Panc1 (cell line): ENCODE measurements around the gene MACROD1.

Experiments
- POLR2AphosphoS5 ChIP-seq: IDR thresholded peaks from 2 replicates; pipeline ENCODE4 v1.6.1; 2012; ENCODE audit warnings: mild to moderate bottlenecking, low read depth, low read length, moderate library complexity
- SIN3A ChIP-seq: IDR thresholded peaks from 2 replicates; pipeline ENCODE4 v1.6.1; 2012; ENCODE audit warnings: low read depth, mild to moderate bottlenecking, low read length, moderate library complexity, borderline replicate concordance; ENCODE audit not compliant: insufficient read depth
- TF ChIP-seq, protein P1 (sequence below): fragments of 450-650 bp; IDR thresholded peaks from 2 replicates; pipeline ENCODE4 v1.5.1; 2017; ENCODE audit warnings: mild to moderate bottlenecking

- TF ChIP-seq SIN3A (no peak), POLR2AphosphoS5 (no peak)
- TF ChIP-seq, protein P1, sequence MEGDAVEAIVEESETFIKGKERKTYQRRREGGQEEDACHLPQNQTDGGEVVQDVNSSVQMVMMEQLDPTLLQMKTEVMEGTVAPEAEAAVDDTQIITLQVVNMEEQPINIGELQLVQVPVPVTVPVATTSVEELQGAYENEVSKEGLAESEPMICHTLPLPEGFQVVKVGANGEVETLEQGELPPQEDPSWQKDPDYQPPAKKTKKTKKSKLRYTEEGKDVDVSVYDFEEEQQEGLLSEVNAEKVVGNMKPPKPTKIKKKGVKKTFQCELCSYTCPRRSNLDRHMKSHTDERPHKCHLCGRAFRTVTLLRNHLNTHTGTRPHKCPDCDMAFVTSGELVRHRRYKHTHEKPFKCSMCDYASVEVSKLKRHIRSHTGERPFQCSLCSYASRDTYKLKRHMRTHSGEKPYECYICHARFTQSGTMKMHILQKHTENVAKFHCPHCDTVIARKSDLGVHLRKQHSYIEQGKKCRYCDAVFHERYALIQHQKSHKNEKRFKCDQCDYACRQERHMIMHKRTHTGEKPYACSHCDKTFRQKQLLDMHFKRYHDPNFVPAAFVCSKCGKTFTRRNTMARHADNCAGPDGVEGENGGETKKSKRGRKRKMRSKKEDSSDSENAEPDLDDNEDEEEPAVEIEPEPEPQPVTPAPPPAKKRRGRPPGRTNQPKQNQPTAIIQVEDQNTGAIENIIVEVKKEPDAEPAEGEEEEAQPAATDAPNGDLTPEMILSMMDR: no peak
These were observed 213.3 kb downstream of the MACROD1 start for GRCh38 chr11:63952570-63952969.
